Activated CD8-positive, alpha-beta T cell treated with anti-CD3 and anti-CD28 coated beads for 36 hours (primary cell): ENCODE measurements around the gene SNX32. TPM values are rescaled to one million over a fixed set of nuclear protein-coding genes. Genes with fewer than 3 reads are reported as not detected.

Experiments
- ATAC-seq: fragments of 200-7000 bp; cut with Tn5 transposase; one replicate; pipeline ENCODE4 v1.10.0; 2021; ENCODE audit warnings: mild to moderate bottlenecking, moderate library complexity
- CTCF ChIA-PET: fragments of 350-600 bp; sonication (Branson Sonifier 250); formaldehyde crosslinking; loops from one replicate; lab custom pipeline; 2021; ENCODE audit warnings: antibody characterized with exemption; lab: Charles Lee
- POLR2A ChIA-PET: fragments of 350-600 bp; sonication (Branson Sonifier 250); formaldehyde crosslinking; loops from one replicate; lab custom pipeline; 2021; ENCODE audit warnings: antibody characterized with exemption; lab: Charles Lee
- DNase-seq: peaks from one replicate; pipeline ENCODE4 v3.0.0-alpha.2; 2020
- H3K27ac Mint-ChIP-seq: one replicate; pipeline ENCODE4 v1.8.0; 2021; ENCODE audit warnings: mild to moderate bottlenecking, mixed read lengths
- H3K27me3 Mint-ChIP-seq: one replicate; pipeline ENCODE4 v1.8.0; 2021; ENCODE audit warnings: mixed read lengths
- H3K36me3 Mint-ChIP-seq: one replicate; pipeline ENCODE4 v1.8.0; 2021; ENCODE audit warnings: low read depth, mixed read lengths
- H3K4me1 Mint-ChIP-seq: one replicate; pipeline ENCODE4 v1.8.0; 2021; ENCODE audit warnings: low read depth, mixed read lengths
- H3K4me3 Mint-ChIP-seq: one replicate; pipeline ENCODE4 v1.8.0; 2021; ENCODE audit warnings: mild to moderate bottlenecking, moderate library complexity, mixed read lengths
- H3K9me3 Mint-ChIP-seq: one replicate; pipeline ENCODE4 v1.8.0; 2021; ENCODE audit warnings: mixed read lengths
- CTCF ChIP-seq: fragments of 200-600 bp; IDR thresholded peaks from one replicate; pipeline ENCODE4 v1.8.0; 2022; ENCODE audit warnings: antibody characterized with exemption, mild to moderate bottlenecking
- intact Hi-C: fragments of 100-400 bp; cut with micrococcal nuclease; formaldehyde crosslinking; loops from one replicate; pipeline ENCODE4 v1.10.0; 2022
- total RNA-seq, 2 experiments: library from RNA; stranded (reverse); gene quantifications; one replicate each; pipeline ENCODE4 v1.2.3, GENCODE V29; 2021

Gene SNX32
- total RNA-seq, 2 experiments from 2014 or later: 1.6 to 2.1 TPM

- H3K9me3 Mint-ChIP-seq: no peaks in the 10 kb centered on the region
- H3K4me1 Mint-ChIP-seq: peaks cover 26% of the 10 kb centered on the region
- H3K36me3 Mint-ChIP-seq: peaks cover 26% of the 10 kb centered on the region
- no peak for TF ChIP-seq CTCF
- no peaks in the 10 kb centered on the region for H3K27me3 Mint-ChIP-seq
- no peak for ATAC-seq
- CTCF ChIA-PET: interaction anchor here (0.5 to 12.3 kb wide), 3 partner anchors 20 to 159 kb away, joined by 3 to 283 read pairs (median 153); partner anchors contain the start of genes CCDC85B and FIBP
- POLR2A ChIA-PET: interaction anchor here (10.6 to 29.8 kb wide), 2 partner anchors 10 to 22 kb away, joined by 182 to 560 read pairs; partner anchors contain the start of genes CCDC85B, CFL1, CTSW and FIBP
- H3K4me3 Mint-ChIP-seq: no peak overlapping the region
- intact Hi-C loops: no loop called here
- no peak overlapping the region for H3K27ac Mint-ChIP-seq
- peak; percentile 58 for DNase-seq
Measured at GRCh38 chr11:65867284-65868071, 33.7 kb downstream of the SNX32 start.

GRCh38 chr11:65868076-65868667 is 34.4 kb downstream of the SNX32 start:
- peak; percentile 51 for DNase-seq
- ATAC-seq: peak; percentile 59
- POLR2A ChIA-PET: interaction anchor here (10.6 to 29.8 kb wide), 2 partner anchors 11 to 21 kb away, joined by 182 to 560 read pairs; partner anchors contain the start of genes CCDC85B, CFL1, CTSW and FIBP
- peaks cover 25% of the 10 kb centered on the region for H3K4me1 Mint-ChIP-seq
- no peak overlapping the region for H3K27ac Mint-ChIP-seq
- no peak for TF ChIP-seq CTCF
- H3K9me3 Mint-ChIP-seq: no peaks in the 10 kb centered on the region
- no peaks in the 10 kb centered on the region for H3K27me3 Mint-ChIP-seq
- CTCF ChIA-PET: interaction anchor here (1.4 to 7.1 kb wide), 4 partner anchors 8 to 157 kb away, joined by 4 to 153 read pairs (median 34); partner anchors contain the start of genes CCDC85B, CFL1, FIBP and KAT5
- no peak overlapping the region for H3K4me3 Mint-ChIP-seq
- peaks cover 20% of the 10 kb centered on the region for H3K36me3 Mint-ChIP-seq
- intact Hi-C loops: no loop called here

GRCh38 chr11:65868907-65869306 is 35.1 kb downstream of the SNX32 start:
- intact Hi-C loops: no loop called here
- Mint-ChIP-seq H3K27me3 (no peaks in the 10 kb centered on the region), H3K36me3 (peaks cover 14% of the 10 kb centered on the region), H3K4me1 (peaks cover 29% of the 10 kb centered on the region), H3K27ac (no peak overlapping the region), H3K4me3 (no peak overlapping the region), H3K9me3 (no peaks in the 10 kb centered on the region)
- POLR2A ChIA-PET: interaction anchor here (10.6 to 29.8 kb wide), 2 partner anchors 12 to 21 kb away, joined by 182 to 560 read pairs; partner anchors contain the start of genes CCDC85B, CFL1, CTSW and FIBP
- TF ChIP-seq CTCF: no peak
- ATAC-seq (no peak), DNase-seq (no peak)
- CTCF ChIA-PET: interaction anchor here (1.4 to 7.1 kb wide), 4 partner anchors 9 to 157 kb away, joined by 4 to 153 read pairs (median 34); partner anchors contain the start of genes CCDC85B, CFL1, FIBP and KAT5

- DNase-seq: no peak
- POLR2A ChIA-PET: interaction anchor here (10.6 to 29.8 kb wide), 2 partner anchors 12 to 20 kb away, joined by 182 to 560 read pairs; partner anchors contain the start of genes CCDC85B, CFL1, CTSW and FIBP
- Mint-ChIP-seq H3K27ac (no peak overlapping the region), H3K36me3 (peaks cover 12% of the 10 kb centered on the region), H3K4me1 (peaks cover 30% of the 10 kb centered on the region), H3K4me3 (no peak overlapping the region), H3K9me3 (no peaks in the 10 kb centered on the region), H3K27me3 (no peaks in the 10 kb centered on the region)
- no peak for TF ChIP-seq CTCF
- no peak for ATAC-seq
- CTCF ChIA-PET: interaction anchor here (0.9 to 7.1 kb wide), 5 partner anchors 10 to 158 kb away, joined by 3 to 153 read pairs (median 7); partner anchors contain the start of genes CCDC85B, CFL1, FIBP and KAT5
- intact Hi-C loops: no loop called here
Measured at GRCh38 chr11:65869643-65870306, 36.0 kb downstream of the SNX32 start.
